Muscle layer of colon (tissue), 2 donors: ENCODE results near the gene RINL.
"Not testable (repeated sequence)": the region's sequence is repeated elsewhere in the genome, so short reads cannot be mapped to it uniquely, and the experiment has no call there.

Source experiments
- H3K27ac ChIP-seq: one replicate; pipeline ENCODE4 v1.7.0; 2013; ENCODE audit warnings: low read depth, mild to moderate bottlenecking, low read length, moderate library complexity
- H3K27me3 ChIP-seq, 2 donors: one replicate each; pipeline ENCODE4 v1.7.0; 2013; ENCODE audit warnings: low read length in 2 of 2, mild to moderate bottlenecking in 2 of 2; ENCODE audit not compliant: insufficient read depth in 2 of 2, control insufficient read depth in 1 of 2
- H3K36me3 ChIP-seq: one replicate; pipeline ENCODE4 v1.7.0; 2013; ENCODE audit warnings: mild to moderate bottlenecking, low read length; ENCODE audit not compliant: insufficient read depth
- H3K4me1 ChIP-seq: one replicate; pipeline ENCODE4 v1.7.0; 2013; ENCODE audit warnings: mild to moderate bottlenecking, low read length; ENCODE audit not compliant: insufficient read depth
- H3K4me3 ChIP-seq, 2 donors: one replicate each; pipeline ENCODE4 v1.7.0; 2013; ENCODE audit warnings: low read length in 2 of 2, low read depth in 1 of 2, mild to moderate bottlenecking in 1 of 2, moderate library complexity in 1 of 2
- H3K9ac ChIP-seq: one replicate; pipeline ENCODE4 v1.7.0; 2013; ENCODE audit warnings: low read length
- H3K9me3 ChIP-seq: one replicate; pipeline ENCODE4 v1.7.0; 2013; ENCODE audit warnings: mild to moderate bottlenecking, low read length
- donor health status: abdominal sarcoma.
- donor health status: Adenocarcinoma of cecum.

The RINL gene

GRCh38 chr19:38836983-38837626, 41.0 kb downstream of the RINL start:
- no peaks in the 10 kb centered on the region for H3K27me3 ChIP-seq
- H3K36me3 ChIP-seq: peaks cover 63% of the 10 kb centered on the region
- no peak overlapping the region for H3K9ac ChIP-seq
- no peaks in the 10 kb centered on the region for H3K9me3 ChIP-seq
- H3K4me3 ChIP-seq: no peak overlapping the region
- H3K27ac ChIP-seq: no peak overlapping the region
- peaks cover 8% of the 10 kb centered on the region for H3K4me1 ChIP-seq

DNA sequence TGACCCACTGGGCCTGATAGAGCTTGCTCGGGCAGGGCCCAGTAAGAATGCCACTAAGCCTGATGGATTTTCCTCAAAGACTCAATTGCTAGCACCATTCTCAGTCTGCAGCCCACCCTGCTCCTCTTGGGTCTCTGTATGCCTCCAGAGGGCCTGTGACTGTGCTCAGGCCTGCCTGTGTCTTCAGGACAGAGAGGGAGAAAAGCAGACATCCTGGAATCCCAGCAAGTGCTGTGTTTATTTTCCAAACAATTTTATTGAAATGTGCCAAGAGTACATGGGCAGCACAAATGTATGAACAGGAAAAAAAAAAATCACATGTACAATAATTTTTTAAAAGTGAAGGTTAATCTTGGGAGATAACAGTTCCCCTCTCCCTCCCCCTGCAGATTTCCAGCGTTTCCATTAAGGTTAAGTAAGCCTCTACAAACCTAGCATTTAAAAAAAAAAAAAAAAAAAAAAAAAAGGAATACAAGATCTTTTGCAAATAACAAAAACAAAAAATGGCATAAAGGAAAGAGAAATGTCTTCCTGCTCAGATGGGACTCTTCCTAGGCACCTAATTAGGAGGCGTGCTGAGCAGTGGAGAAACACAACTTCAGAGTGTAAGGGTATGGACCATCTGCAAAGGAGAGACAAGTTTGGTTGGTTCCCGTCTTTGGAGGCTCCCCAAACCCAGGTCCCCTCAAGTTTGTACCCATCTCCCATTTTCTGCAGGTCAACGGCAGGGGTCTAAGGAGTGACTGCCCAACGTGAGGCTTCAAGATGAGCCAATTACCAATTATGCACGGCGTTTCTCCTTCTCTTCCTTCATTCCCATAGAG, 41.7 kb downstream of the RINL start:
- H3K27ac ChIP-seq: no peak overlapping the region

DNA sequence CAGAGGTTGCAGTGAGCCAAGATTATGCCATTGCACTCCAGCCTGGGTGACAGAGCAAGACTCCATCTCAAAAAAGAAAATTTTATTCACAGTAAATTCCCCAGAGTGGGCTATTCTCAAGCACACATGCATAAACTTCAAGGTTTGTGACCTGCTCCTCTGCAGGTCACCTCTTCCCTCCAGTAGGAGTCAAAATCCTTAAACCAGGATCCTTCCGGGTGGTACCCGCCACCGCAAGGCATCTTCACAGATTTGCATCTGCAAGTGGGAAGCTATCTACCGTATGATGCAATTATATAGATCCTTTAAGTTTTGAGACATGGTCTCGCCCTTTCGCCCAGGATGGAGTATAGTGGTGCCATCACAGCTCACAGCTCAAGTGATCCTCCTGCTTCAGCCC, 43.5 kb downstream of the RINL start:
- no peak overlapping the region for H3K4me3 ChIP-seq
- no peaks in the 10 kb centered on the region for H3K9me3 ChIP-seq
- peaks cover 25% of the 10 kb centered on the region for H3K4me1 ChIP-seq
- no peaks in the 10 kb centered on the region for H3K27me3 ChIP-seq
- H3K9ac ChIP-seq: no peak overlapping the region
- peaks cover 42% of the 10 kb centered on the region for H3K36me3 ChIP-seq
- no peak overlapping the region for H3K27ac ChIP-seq

More for the DNA sequence above, 41.7 kb downstream of the RINL start:
- no peaks in the 10 kb centered on the region for H3K27me3 ChIP-seq
- H3K9ac ChIP-seq: no peak overlapping the region
- H3K4me3 ChIP-seq: no peak overlapping the region
- peaks cover 56% of the 10 kb centered on the region for H3K36me3 ChIP-seq
- no peaks in the 10 kb centered on the region for H3K9me3 ChIP-seq
- H3K4me1 ChIP-seq: peaks cover 11% of the 10 kb centered on the region

GRCh38 chr19:38834104-38834490, 44.0 kb downstream of the RINL start:
- H3K27ac ChIP-seq: no peak overlapping the region
- H3K36me3 ChIP-seq: peaks cover 37% of the 10 kb centered on the region
- no peak overlapping the region for H3K9ac ChIP-seq
- H3K9me3 ChIP-seq: no peaks in the 10 kb centered on the region
- no peak overlapping the region for H3K4me3 ChIP-seq
- H3K27me3 ChIP-seq: no peaks in the 10 kb centered on the region
- H3K4me1 ChIP-seq: peaks cover 25% of the 10 kb centered on the region

DNA sequence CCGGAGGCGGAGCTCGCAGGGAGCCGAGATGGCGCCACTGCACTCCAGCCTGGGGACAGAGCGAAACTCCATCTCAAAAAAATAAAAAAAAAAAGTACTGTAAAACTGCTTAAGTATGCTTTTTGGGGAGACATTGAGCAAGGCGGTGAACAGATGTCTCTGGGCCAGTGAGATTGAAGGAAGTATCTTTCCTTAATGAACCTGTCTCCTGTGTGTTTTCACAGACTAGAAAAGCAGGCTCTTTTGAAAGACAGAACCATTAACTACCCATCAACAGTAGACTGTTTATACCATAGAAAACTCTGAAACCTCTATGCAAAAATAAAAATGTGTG, 45.0 kb downstream of the RINL start:
- Histone ChIP-seq H3K4me1 (peaks cover 25% of the 10 kb centered on the region), H3K4me3 (no peak overlapping the region), H3K27me3 (no peaks in the 10 kb centered on the region), H3K27ac (no peak overlapping the region), H3K36me3 (peaks cover 30% of the 10 kb centered on the region), H3K9me3 (no peaks in the 10 kb centered on the region), H3K9ac (no peak overlapping the region)

DNA sequence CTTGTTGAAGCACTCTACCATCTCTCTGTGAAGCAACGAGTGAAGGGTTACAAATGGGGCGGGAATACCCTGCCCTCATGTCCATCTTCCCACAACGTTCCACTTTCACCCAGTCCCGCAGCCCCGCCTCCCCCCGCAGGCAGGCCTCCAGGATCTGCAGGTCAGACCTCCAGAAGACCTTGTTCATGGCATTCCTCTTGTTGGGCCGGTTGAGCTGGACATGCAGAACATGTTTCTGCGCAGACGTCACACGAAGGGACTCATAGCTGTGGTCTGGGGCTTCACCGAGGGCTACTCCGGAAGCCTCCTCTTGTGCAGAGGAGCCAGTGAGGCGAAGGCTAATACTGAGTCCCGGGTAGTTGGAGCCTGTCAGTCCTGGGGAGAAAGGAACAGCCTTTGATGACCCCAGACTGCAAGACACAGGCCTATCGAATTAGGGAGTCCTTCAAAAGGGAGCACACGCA, 46.9 kb downstream of the RINL start:
- peaks cover 30% of the 10 kb centered on the region for H3K36me3 ChIP-seq
- H3K4me1 ChIP-seq: peaks cover 31% of the 10 kb centered on the region
- H3K9me3 ChIP-seq: no peaks in the 10 kb centered on the region
- peak overlapping the region; percentile 45 to 99 for H3K4me3 ChIP-seq
- H3K27me3 ChIP-seq: no peaks in the 10 kb centered on the region
- H3K27ac ChIP-seq: peak overlapping the region; percentile 71
- H3K9ac ChIP-seq: peak overlapping the region; percentile 90

DNA sequence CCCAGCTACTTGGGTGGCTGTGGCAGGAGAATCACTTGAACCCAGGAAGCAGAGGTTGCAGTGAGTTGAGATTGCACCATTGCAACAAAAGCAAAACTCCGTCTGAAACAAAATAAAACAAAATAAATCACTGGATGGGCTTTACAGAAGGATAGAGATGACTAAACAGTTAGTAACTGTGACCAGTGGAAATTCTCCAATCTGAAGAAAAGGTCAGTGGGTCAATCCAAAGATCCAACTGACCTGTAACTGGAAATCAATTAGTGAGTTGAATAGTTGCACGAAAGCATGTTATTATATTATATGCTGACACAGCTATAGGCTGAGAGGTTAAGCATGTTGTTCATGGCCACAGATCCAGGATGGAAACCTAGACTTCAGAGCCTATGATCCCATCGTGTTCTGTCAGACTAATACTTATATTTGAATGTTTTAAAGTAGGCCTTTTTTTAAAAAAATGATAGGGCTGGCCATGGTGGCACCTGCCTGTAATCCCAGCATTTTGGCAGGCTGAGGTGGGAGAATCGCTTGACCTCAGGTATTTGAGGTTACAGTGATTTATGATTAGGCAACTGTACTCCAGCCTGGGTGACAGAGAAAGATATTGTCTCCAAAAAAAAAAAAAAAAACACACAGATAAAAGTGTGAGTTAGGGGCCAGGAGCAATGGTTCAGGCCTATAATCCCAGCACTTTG, 47.9 kb downstream of the RINL start:
- Histone ChIP-seq H3K27me3 (no peaks in the 10 kb centered on the region), H3K9me3 (no peaks in the 10 kb centered on the region), H3K4me1 (peaks cover 27% of the 10 kb centered on the region), H3K9ac (peak overlapping the region; percentile 90), H3K36me3 (peaks cover 23% of the 10 kb centered on the region), H3K4me3 (peak overlapping the region in 1 of 2 donors; percentile 99), H3K27ac (no peak overlapping the region)

- not testable (repeated sequence) for H3K27me3 ChIP-seq, H3K9ac ChIP-seq, H3K4me3 ChIP-seq, H3K27ac ChIP-seq, H3K9me3 ChIP-seq
- peaks cover 22% of the 10 kb centered on the region for H3K36me3 ChIP-seq
- peaks cover 26% of the 10 kb centered on the region for H3K4me1 ChIP-seq
Measured at GRCh38 chr19:38829203-38829602, 48.9 kb downstream of the RINL start.

DNA sequence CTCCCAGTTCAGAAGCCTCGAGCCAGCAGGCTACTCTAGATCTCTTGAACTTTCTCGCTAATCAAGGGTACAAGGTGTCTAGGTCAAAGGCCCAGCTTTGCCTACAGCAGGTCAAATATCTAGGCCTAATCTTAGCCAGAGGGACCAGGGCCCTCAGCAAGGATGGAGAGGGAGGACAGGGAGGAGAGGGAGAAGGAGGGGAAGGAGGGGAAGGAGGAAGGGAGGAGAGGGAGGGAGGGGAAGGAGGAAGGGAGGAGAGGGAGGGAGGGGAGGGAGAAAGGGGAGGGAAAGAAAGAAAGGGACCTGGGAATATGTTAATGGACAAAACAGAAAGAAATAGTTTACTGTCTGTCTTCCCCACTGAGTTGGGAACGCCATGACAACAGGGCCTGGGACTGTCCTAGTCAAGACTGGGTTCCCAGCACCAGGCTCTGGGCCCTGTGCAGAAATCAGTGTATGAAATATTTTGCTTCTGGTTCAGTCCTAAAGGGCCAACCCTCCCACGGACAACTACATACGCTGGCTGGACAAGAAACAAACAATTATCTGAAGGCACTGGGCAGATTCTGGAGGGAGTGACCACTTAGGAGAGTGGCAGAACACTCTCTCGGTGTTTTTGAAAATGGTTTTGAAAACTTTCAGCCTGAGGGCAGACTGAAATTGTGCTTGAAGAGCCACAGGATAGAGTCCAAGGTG, 51.1 kb downstream of the RINL start:
- Histone ChIP-seq H3K4me1 (peaks cover 21% of the 10 kb centered on the region), H3K9me3 (no peaks in the 10 kb centered on the region), H3K4me3 (no peak overlapping the region), H3K9ac (no peak overlapping the region), H3K36me3 (peaks cover 30% of the 10 kb centered on the region), H3K27ac (no peak overlapping the region), H3K27me3 (no peaks in the 10 kb centered on the region)

DNA sequence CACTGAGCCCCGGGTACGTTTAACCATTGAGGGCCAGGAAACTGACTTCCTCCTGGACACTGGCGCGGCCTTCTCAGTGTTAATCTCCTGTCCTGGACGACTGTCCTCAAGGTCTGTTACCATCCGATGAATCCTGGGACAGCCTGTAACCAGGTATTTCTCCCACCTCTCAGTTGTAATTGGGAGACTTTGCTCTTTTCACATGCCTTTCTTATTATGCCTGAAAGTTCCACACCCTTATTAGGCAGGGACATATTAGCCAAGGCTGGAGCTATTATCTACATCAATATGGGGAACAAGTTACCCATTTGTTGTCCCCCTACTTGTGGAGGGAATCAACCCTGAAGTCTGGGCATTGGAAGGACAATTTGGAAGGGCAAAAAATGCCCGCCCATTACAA, 52.1 kb downstream of the RINL start:
- not testable (repeated sequence) for H3K27ac ChIP-seq, H3K9me3 ChIP-seq, H3K27me3 ChIP-seq, H3K9ac ChIP-seq, H3K4me3 ChIP-seq
- Histone ChIP-seq H3K4me1 (peaks cover 18% of the 10 kb centered on the region), H3K36me3 (peaks cover 32% of the 10 kb centered on the region)

DNA sequence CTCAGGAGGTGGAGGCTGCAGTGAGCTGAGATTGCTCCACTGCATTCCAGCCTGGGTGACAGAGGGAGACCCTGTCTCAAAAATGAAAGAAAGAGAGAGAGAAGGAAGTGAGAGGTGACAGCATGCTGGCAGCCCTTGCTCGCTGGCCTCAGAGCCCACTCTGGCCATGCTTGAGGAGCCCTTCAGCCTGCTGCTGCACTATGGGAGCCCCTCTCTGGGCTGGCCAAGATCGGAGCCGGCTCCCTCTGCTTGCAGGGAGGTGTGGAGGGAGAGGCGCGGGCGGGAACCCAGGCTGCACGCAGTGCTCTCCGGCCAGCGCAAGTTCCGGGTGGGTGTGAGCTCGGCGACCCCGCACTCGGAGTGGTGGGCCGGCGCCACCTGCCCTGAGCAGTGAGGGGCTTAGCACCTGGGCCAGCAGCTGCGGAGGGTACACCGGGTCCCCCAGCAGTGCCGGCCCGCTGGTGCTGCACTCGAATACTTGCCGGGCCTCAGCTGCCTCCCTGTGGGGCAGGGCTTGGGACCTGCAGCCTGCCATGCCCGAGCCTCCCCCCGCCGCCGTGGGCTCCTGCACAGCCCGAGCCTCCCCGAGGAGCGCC, 56.7 kb downstream of the RINL start:
- not testable (repeated sequence) for H3K27me3 ChIP-seq, H3K4me3 ChIP-seq, H3K4me1 ChIP-seq, H3K27ac ChIP-seq, H3K9me3 ChIP-seq, H3K9ac ChIP-seq
- peaks cover 41% of the 10 kb centered on the region for H3K36me3 ChIP-seq
